H1 (cell line): ENCODE measurements around the gene GAS6.

ENCODE experiments used
- KDM1A ChIP-seq: fragments of 200-600, 300-600 bp; sonication (generic); IDR thresholded peaks from 2 replicates; pipeline ENCODE4 v1.7.1; 2016; ENCODE audit warnings: mild to moderate bottlenecking, low read length, borderline replicate concordance
- SP2 ChIP-seq: IDR thresholded peaks from 2 replicates; pipeline ENCODE4 v1.6.1; 2012; ENCODE audit warnings: mild to moderate bottlenecking, low read length, inconsistent platforms

DNA sequence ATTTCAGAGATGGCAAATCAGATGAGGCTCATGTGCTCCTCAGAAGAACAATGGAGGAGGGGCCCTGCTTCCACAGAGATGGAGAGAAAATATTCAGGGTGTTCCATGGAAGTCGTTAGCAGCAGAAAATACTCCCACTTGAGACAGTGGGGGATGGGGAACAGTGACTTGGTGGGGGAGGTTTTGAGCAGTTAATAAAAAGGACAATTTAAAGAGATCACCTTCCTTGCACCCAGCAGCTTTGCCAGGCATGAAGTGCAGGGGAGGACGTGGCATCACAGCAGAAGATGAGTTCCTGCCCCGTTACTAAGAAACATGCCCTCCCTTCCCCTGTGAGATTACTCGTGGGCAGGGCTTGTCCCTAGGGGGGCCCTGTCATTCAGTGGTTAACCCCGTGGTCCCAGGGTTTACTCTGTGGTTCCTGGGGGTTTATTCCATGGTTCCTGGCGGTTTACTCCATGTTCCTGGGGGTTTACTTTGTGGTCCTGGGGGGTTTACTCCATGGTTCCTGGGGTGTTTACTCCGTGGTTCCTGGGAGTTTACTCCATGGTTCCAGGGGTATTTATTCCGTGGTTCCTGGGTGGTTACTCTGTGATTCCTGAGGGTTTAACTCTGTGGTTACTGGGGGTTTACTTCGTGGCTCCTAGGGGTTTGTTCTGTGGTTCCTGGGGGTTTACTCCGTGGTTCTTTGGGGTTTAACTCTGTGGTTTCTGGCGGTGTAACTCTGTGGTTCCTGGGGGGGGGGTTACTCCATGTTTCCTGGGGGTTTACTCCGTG lies 55.6 kb downstream of the GAS6 start:
- TF ChIP-seq SP2 = no peak
- no peak for TF ChIP-seq KDM1A
